ENCODE measurements around the gene ADCY10.

The ADCY10 gene

DNA sequence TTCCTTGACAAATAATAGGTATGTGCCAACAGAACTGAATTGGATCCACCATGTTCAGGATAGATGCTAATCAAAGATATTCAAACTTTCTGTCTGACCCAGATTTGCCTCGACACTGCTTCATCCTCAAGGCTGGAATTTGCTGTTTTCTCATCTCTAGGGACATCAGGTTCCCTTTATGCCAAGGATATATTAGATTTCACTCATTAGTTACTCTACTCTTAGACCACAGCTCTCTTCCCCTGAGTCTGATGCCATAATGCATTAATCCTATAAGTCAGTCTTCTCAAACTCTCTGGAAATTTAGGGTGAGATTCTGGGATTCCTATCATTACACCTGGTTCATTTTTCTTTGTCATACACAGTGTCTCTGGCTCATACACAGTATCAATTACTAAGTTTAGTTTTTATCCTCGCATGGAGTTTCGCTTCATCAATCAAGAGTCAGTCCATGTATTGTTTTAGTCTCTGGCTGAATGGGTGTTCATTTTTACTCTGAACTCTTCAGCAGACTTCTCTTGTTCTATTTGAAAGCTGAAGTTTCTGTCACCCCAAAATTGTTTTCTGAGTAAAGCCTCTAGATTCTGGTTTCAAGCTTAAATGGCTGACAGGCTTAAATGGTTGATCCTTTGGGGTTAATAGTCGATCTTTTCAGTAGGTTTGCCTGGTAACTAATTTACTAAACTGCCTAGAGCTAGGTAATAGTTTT lies 13.3 kb upstream of the ADCY10 start:
- in situ Hi-C loops (cut with MboI; ENCODE audit: low sequenced_read_pairs, unreplicated experiment) = no loop called here
- TF ChIP-seq, protein P1, sequence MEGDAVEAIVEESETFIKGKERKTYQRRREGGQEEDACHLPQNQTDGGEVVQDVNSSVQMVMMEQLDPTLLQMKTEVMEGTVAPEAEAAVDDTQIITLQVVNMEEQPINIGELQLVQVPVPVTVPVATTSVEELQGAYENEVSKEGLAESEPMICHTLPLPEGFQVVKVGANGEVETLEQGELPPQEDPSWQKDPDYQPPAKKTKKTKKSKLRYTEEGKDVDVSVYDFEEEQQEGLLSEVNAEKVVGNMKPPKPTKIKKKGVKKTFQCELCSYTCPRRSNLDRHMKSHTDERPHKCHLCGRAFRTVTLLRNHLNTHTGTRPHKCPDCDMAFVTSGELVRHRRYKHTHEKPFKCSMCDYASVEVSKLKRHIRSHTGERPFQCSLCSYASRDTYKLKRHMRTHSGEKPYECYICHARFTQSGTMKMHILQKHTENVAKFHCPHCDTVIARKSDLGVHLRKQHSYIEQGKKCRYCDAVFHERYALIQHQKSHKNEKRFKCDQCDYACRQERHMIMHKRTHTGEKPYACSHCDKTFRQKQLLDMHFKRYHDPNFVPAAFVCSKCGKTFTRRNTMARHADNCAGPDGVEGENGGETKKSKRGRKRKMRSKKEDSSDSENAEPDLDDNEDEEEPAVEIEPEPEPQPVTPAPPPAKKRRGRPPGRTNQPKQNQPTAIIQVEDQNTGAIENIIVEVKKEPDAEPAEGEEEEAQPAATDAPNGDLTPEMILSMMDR (IDR thresholded peaks at IDR 0.05; ENCODE audit: borderline replicate concordance, control extremely low read depth, extremely low read depth, insufficient read depth, missing control alignments) = no peak
- peak; percentile 34 for DNase-seq (ENCODE audit: low spot score)

DNA sequence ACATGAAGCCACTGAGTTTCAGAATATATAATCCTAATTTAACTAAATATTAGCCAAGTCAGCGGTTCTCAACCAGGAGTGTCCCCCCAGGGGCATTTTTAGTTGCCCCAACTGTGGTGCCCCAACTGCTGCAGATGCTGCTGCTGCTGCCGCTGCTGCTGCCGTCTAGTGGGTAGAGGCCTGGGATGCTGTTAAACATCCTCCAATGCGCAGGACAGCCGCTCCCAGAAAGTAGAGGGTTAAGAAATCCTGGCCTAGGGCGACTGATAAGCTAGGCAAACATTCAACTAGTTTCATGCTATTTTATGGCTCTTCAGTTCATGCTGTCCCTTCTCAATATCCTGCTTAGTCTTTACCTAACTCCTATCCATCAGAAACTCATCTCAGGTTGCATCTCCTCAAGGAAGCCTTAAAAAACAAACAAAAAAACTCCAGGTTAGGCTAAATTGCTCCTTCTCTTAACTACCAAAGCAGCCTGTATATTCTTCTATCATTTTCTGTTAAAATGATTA lies 12.6 kb upstream of the ADCY10 start:
- in situ Hi-C loops (cut with MboI; ENCODE audit: low sequenced_read_pairs, unreplicated experiment) = no loop called here
- TF ChIP-seq, protein P1 (IDR thresholded peaks at IDR 0.05; ENCODE audit: borderline replicate concordance, control extremely low read depth, extremely low read depth, insufficient read depth, missing control alignments) = no peak
- DNase-seq (ENCODE audit: low spot score) = no peak

DNA sequence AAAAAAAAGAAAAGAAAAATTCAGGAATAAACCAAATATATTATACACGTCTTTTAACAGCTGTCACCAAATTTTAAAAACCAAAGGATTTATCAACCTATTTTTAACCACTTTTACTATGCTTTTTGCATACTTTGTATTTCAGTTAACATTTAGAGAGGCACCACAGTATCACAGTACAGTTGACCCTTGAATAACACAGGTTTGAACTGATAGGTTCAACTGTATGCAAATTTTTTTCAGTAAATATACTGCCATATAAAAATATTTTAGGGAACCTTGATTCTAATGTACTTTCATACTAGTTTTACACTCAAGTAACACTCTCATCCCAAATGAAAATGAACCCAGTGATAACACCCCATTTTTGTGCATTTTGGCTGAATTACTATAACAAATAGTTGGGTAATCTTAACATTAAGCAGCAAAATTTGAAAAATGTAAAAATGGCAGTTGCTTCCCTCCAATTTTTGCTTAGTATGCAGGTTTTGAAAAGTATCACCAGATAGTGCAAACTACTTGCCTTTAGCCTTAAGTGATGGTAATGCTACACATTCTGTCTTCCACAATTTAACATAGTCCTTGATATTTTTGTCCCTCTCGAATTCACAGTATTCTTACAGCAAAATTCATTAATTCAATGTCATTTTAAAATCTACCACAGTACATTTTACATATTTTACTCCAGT lies 10.8 kb upstream of the ADCY10 start:
- no peak for DNase-seq (ENCODE audit: low spot score)
- in situ Hi-C loops (cut with MboI; ENCODE audit: low sequenced_read_pairs, unreplicated experiment) = no loop called here
- TF ChIP-seq, protein P1 (IDR thresholded peaks at IDR 0.05; ENCODE audit: borderline replicate concordance, control extremely low read depth, extremely low read depth, insufficient read depth, missing control alignments) = no peak

DNA sequence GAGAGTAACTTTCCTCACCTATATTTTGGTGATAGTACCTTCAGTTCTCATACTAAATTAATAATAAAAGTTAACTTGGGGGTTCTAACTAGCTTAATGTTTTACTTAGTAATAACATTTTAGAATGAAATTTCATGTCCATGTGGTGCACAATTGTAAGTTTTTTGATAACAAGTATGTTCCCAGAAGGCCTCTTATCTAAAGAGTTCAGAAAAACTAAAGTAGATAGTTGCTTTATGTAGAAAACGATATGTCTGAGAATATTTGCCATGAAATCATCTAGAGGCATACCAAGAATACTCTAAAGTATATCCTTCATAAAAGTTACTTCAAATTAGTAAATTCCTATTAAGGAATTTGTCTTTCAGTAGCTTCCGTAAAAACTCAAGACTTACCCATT lies 10.2 kb upstream of the ADCY10 start:
- in situ Hi-C loops (cut with MboI; ENCODE audit: low sequenced_read_pairs, unreplicated experiment) = no loop called here
- TF ChIP-seq, protein P1 (IDR thresholded peaks at IDR 0.05; ENCODE audit: borderline replicate concordance, control extremely low read depth, extremely low read depth, insufficient read depth, missing control alignments) = no peak
- DNase-seq (ENCODE audit: low spot score) = no peak

DNA sequence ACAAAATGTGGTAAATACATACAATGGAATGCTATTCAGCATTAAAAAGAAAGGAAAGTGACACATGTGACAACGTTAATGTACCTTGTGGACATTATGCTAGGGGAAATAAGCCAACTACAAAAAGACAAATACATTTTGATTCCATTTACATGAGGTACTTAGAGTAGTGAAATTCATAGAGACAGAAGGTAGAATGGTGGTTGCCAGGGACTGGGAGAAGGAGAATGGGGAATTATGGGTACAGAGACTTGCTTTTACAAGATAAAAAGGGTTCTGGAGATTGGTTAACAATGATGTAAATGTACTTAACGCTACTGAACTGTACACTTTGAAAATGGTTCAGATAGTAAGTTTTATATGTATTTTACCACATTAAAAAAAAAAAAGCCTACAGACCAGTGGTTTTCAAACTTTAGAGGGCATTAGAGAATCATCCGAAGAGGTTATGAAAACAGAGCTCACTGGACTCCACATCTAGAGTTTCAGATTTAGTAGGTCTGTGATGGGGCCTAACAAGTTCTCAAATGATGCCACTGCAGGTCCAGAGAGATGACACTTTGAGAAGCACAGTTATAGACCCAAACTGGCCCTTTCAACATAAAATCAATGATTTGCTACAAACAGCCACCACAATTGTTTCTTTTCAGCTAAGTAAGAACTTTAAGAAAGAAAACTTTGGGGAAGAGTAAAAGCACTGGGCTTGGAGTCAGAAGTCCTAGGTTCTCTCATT lies 9.6 kb upstream of the ADCY10 start:
- TF ChIP-seq, protein P1 (IDR thresholded peaks at IDR 0.05; ENCODE audit: borderline replicate concordance, control extremely low read depth, extremely low read depth, insufficient read depth, missing control alignments) = no peak
- no peak for DNase-seq (ENCODE audit: low spot score)
- in situ Hi-C loops (cut with MboI; ENCODE audit: low sequenced_read_pairs, unreplicated experiment) = no loop called here

DNA sequence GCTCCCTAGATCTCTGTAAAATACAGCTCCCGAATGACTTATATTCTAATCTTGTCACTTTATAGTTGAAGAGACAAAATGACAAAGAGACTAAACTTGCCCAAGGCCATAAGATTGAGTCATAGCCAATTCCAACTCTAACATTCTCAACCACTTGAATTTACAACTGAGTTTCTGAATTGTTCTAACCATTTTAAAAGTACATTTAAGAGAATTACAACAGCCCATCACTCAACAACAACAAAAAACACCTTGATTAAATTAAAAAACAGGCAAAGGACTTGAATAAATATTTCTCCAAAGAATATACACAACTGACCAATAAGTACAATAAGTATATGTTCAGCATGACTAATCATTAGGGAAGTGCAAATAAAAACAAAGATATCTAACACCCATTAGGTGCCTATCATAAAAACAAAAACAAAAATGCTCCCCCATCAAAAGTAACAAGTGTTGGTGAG lies 8.7 kb upstream of the ADCY10 start:
- no peak for DNase-seq (ENCODE audit: low spot score)
- in situ Hi-C loops (cut with MboI; ENCODE audit: low sequenced_read_pairs, unreplicated experiment) = no loop called here
- TF ChIP-seq, protein P1 (IDR thresholded peaks at IDR 0.05; ENCODE audit: borderline replicate concordance, control extremely low read depth, extremely low read depth, insufficient read depth, missing control alignments) = no peak

All from GM13976 (cell line).